C4-2B (cell line): Measurements from ENCODE around the gene TMEM238L.

Source experiments
- ZFX ChIP-seq: fragments of 450-650 bp; IDR thresholded peaks from 2 replicates; pipeline ENCODE4 v1.6.1; 2017
- TF ChIP-seq, protein P1 (sequence below): fragments of 450-650 bp; conservative IDR thresholded peaks from 2 replicates; pipeline ENCODE4 v1.5.1; 2017; ENCODE audit warnings: mild to moderate bottlenecking

DNA sequence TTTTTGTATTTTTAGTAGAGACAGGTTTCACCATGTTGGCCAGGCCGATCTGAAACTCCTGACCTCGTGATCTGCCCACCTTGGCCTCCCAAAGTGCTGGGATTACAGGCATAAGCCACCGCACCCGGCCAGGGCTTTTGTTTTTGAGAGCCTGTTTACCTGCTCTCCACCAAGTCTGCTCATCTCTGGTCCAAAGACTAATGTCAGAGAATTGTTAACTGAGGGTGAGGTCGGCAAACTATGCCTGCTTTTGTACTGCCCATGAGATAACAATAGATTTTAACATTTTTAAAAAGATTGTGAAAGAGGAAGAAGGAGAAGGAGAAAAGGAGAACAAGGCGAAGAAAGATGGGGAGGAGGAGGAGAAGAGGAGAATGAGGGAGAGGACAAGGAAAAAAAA is 26.0 kb downstream of the TMEM238L start:
- TF ChIP-seq, protein P1, sequence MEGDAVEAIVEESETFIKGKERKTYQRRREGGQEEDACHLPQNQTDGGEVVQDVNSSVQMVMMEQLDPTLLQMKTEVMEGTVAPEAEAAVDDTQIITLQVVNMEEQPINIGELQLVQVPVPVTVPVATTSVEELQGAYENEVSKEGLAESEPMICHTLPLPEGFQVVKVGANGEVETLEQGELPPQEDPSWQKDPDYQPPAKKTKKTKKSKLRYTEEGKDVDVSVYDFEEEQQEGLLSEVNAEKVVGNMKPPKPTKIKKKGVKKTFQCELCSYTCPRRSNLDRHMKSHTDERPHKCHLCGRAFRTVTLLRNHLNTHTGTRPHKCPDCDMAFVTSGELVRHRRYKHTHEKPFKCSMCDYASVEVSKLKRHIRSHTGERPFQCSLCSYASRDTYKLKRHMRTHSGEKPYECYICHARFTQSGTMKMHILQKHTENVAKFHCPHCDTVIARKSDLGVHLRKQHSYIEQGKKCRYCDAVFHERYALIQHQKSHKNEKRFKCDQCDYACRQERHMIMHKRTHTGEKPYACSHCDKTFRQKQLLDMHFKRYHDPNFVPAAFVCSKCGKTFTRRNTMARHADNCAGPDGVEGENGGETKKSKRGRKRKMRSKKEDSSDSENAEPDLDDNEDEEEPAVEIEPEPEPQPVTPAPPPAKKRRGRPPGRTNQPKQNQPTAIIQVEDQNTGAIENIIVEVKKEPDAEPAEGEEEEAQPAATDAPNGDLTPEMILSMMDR = no peak
- no peak for TF ChIP-seq ZFX
